DND-41 (cell line): ENCODE data around the gene PROZ.

Experiments
- ATAC-seq: fragments of 200-7000 bp; cut with Tn5 transposase; 3 replicates; pipeline ENCODE4 v1.9.1; 2021; ENCODE audit warnings: low read depth; ENCODE audit not compliant: insufficient read depth
- DNase-seq: peaks from one replicate; pipeline ENCODE4 v3.0.0-alpha.2; 2020
- H2AFZ ChIP-seq: 2 replicates; pipeline ENCODE4 v1.6.0; 2012; ENCODE audit warnings: low read depth, low read length
- H3K27ac ChIP-seq: 2 replicates; pipeline ENCODE4 v1.5.1; 2012; ENCODE audit warnings: low read length, inconsistent platforms
- H3K27me3 ChIP-seq: fragments of 200-600 bp; sonication (generic); 2 replicates; pipeline ENCODE4 v1.6.0; 2012; ENCODE audit warnings: low read length, mild to moderate bottlenecking, inconsistent platforms; ENCODE audit not compliant: insufficient read depth, poor library complexity
- H3K36me3 ChIP-seq: 2 replicates; pipeline ENCODE4 v1.5.1; 2012; ENCODE audit warnings: low read length, inconsistent platforms; ENCODE audit not compliant: insufficient read depth
- H3K4me1 ChIP-seq: 2 replicates; pipeline ENCODE4 v1.5.1; 2012; ENCODE audit warnings: mild to moderate bottlenecking, low read length; ENCODE audit not compliant: insufficient read depth
- H3K4me2 ChIP-seq: 2 replicates; pipeline ENCODE4 v1.6.0; 2012; ENCODE audit warnings: mild to moderate bottlenecking, moderate library complexity, low read length, inconsistent platforms; ENCODE audit not compliant: insufficient read depth
- H3K4me3 ChIP-seq, 2 experiments: fragments of 200-600 bp in 1 of 2; shearing (Covaris generic) in 1 of 2; 2 replicates each; pipeline ENCODE4 v1.5.1; 2012 to 2016; ENCODE audit warnings: inconsistent platforms in 2 of 2, low read length in 2 of 2, mild to moderate bottlenecking in 2 of 2, low read depth in 1 of 2, moderate library complexity in 1 of 2
- H3K79me2 ChIP-seq: 2 replicates; pipeline ENCODE4 v1.6.0; 2012; ENCODE audit warnings: low read length, inconsistent platforms; ENCODE audit not compliant: insufficient read depth
- H3K9ac ChIP-seq: 2 replicates; pipeline ENCODE4 v1.6.0; 2012; ENCODE audit warnings: low read depth, mild to moderate bottlenecking, inconsistent platforms, low read length, moderate library complexity
- H3K9me3 ChIP-seq: 2 replicates; pipeline ENCODE4 v1.5.1; 2012; ENCODE audit warnings: low read length, moderate library complexity, mild to moderate bottlenecking, inconsistent platforms; ENCODE audit not compliant: insufficient read depth, severe bottlenecking
- H4K20me1 ChIP-seq: 2 replicates; pipeline ENCODE4 v1.6.0; 2012; ENCODE audit warnings: low read length; ENCODE audit not compliant: insufficient read depth
- CTCF ChIP-seq: IDR thresholded peaks from 2 replicates; pipeline ENCODE4 v1.5.1; 2012; ENCODE audit warnings: borderline replicate concordance, low read length, moderate library complexity, mild to moderate bottlenecking; ENCODE audit not compliant: poor library complexity, severe bottlenecking; ENCODE audit errors: extremely low read depth
- EZH2 ChIP-seq: IDR thresholded peaks from 3 replicates; pipeline ENCODE4 v1.6.1; 2012; ENCODE audit warnings: borderline replicate concordance, low read depth, mild to moderate bottlenecking, moderate library complexity, low read length, inconsistent platforms; ENCODE audit not compliant: severe bottlenecking

PROZ gene

GRCh38 chr13:113148407-113148806 lies 10.0 kb upstream of the PROZ start:
- Histone ChIP-seq H3K4me2 (no peak overlapping the region), H2AFZ (no peak overlapping the region), H3K79me2 (no peaks in the 10 kb centered on the region), H3K4me3 (no peak overlapping the region), H3K4me1 (peaks cover 10% of the 10 kb centered on the region), H4K20me1 (no peaks in the 10 kb centered on the region; the same call in 1 of the 2 replicates), H3K27me3 (no peaks in the 10 kb centered on the region), H3K27ac (no peak overlapping the region), H3K9ac (no peak overlapping the region), H3K36me3 (no peaks in the 10 kb centered on the region), H3K9me3 (no peaks in the 10 kb centered on the region)
- TF ChIP-seq EZH2, result no peak
- TF ChIP-seq CTCF, result no peak
- no peak for DNase-seq
- ATAC-seq, result no peak

GRCh38 chr13:113148940-113149503 lies 9.4 kb upstream of the PROZ start:
- H3K4me1 ChIP-seq, result peaks cover 14% of the 10 kb centered on the region
- H3K27me3 ChIP-seq, result no peaks in the 10 kb centered on the region
- TF ChIP-seq EZH2 (no peak), CTCF (no peak)
- no peaks in the 10 kb centered on the region; the same call in 1 of the 2 replicates for H4K20me1 ChIP-seq
- no peak for DNase-seq
- H3K9ac ChIP-seq, result no peak overlapping the region
- no peak overlapping the region for H2AFZ ChIP-seq
- no peaks in the 10 kb centered on the region for H3K79me2 ChIP-seq
- no peaks in the 10 kb centered on the region for H3K36me3 ChIP-seq
- H3K4me3 ChIP-seq, result no peak overlapping the region
- H3K4me2 ChIP-seq, result no peak overlapping the region
- H3K9me3 ChIP-seq, result no peaks in the 10 kb centered on the region
- no peak for ATAC-seq
- no peak overlapping the region for H3K27ac ChIP-seq

GRCh38 chr13:113149711-113150549 lies 8.5 kb upstream of the PROZ start:
- Histone ChIP-seq H3K4me3 (no peak overlapping the region), H3K36me3 (no peaks in the 10 kb centered on the region), H2AFZ (no peak overlapping the region), H3K9me3 (no peaks in the 10 kb centered on the region), H3K4me1 (peaks cover 20% of the 10 kb centered on the region), H3K27me3 (no peaks in the 10 kb centered on the region), H4K20me1 (no peaks in the 10 kb centered on the region; the same call in 1 of the 2 replicates), H3K9ac (no peak overlapping the region), H3K27ac (no peak overlapping the region), H3K79me2 (no peaks in the 10 kb centered on the region), H3K4me2 (no peak overlapping the region)
- ATAC-seq, result no peak
- no peak for TF ChIP-seq CTCF
- TF ChIP-seq EZH2, result no peak
- DNase-seq, result no peak
